ENCODE data around the gene KLHDC2.

- TF ChIP-seq ZBTB49 (tag by site-specific recombination; IDR thresholded peaks at IDR 0.05; ENCODE audit: low read depth) = no peak
- no peak for TF ChIP-seq CTCF (tag by site-specific recombination; IDR thresholded peaks at IDR 0.05)
- no peak for TF ChIP-seq ZNF138 (tag by site-specific recombination; IDR thresholded peaks at IDR 0.05; ENCODE audit: borderline replicate concordance)
Measured at GRCh38 chr14:49783394-49784014, 15.6 kb downstream of the KLHDC2 start.
